Mammary epithelial cell (primary cell): Measurements from ENCODE around the gene GPM6B.

Experiments
- EZH2 ChIP-seq: IDR thresholded peaks from 2 replicates; pipeline ENCODE4 v1.6.1; 2012; ENCODE audit warnings: low read length, inconsistent platforms, borderline replicate concordance
- TF ChIP-seq, protein P1 (sequence below), 2 donors: IDR thresholded peaks in 1 of 2; conservative IDR thresholded peaks in 1 of 2; 2 replicates each; pipeline ENCODE4 v1.5.1; 2011 to 2012; ENCODE audit warnings: inconsistent platforms in 2 of 2, low read length in 2 of 2, mild to moderate bottlenecking in 2 of 2, control low read depth in 1 of 2, low read depth in 1 of 2; ENCODE audit not compliant: insufficient read depth in 1 of 2; ENCODE audit errors: extremely low read depth in 1 of 2

DNA sequence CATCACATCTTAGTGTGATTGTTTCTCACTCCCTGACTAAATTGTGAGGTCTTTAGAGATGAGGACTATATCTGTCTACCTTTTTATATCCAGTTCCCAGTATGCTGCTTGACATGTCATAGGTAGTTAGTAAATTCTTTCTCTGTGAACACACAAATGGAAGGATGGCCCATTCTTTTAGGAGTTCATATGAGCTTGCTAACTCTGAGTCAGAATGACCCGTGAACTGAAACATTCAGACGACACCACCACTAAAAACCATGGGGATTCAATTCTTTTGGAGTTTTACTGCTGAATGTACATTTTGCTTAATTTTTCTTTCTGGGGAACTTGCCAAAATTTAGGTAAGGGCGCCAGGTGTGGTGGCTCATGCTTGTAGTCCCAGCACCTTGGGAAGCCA, 68.4 kb downstream of the GPM6B start:
- TF ChIP-seq, protein P1, sequence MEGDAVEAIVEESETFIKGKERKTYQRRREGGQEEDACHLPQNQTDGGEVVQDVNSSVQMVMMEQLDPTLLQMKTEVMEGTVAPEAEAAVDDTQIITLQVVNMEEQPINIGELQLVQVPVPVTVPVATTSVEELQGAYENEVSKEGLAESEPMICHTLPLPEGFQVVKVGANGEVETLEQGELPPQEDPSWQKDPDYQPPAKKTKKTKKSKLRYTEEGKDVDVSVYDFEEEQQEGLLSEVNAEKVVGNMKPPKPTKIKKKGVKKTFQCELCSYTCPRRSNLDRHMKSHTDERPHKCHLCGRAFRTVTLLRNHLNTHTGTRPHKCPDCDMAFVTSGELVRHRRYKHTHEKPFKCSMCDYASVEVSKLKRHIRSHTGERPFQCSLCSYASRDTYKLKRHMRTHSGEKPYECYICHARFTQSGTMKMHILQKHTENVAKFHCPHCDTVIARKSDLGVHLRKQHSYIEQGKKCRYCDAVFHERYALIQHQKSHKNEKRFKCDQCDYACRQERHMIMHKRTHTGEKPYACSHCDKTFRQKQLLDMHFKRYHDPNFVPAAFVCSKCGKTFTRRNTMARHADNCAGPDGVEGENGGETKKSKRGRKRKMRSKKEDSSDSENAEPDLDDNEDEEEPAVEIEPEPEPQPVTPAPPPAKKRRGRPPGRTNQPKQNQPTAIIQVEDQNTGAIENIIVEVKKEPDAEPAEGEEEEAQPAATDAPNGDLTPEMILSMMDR (conservative IDR thresholded peaks at IDR 0.05 in 1 of 2, IDR thresholded peaks at IDR 0.05 in 1 of 2; ENCODE audit: extremely low read depth in 1 of 2, insufficient read depth in 1 of 2, low read depth in 1 of 2, low read length in 2 of 2) = no peak
- no peak for TF ChIP-seq EZH2
